HepG2 (cell line): Measurements from ENCODE around the gene KXD1. TPM values are rescaled to one million over a fixed set of nuclear protein-coding genes. Genes with fewer than 3 reads are reported as not detected.
A peak's percentile ranks its signal among the peaks of the same experiment; 100 is the strongest.

Source experiments
- CBX1 ChIP-seq: IDR thresholded peaks from one replicate; pipeline ENCODE4 v1.6.1; 2016; ENCODE audit warnings: antibody characterized with exemption, low read depth
- CSRNP2 ChIP-seq: sonication (generic); formaldehyde crosslinking; conservative IDR thresholded peaks from 2 replicates; pipeline ENCODE4 v1.8.0; 2022; ENCODE audit warnings: low read depth, missing genetic modification reagents
- EEA1 ChIP-seq: sonication (generic); formaldehyde crosslinking; IDR thresholded peaks from 2 replicates; pipeline ENCODE4 v1.5.1; 2020; ENCODE audit warnings: mild to moderate bottlenecking, missing genetic modification reagents, borderline replicate concordance
- EHMT2 ChIP-seq: fragments of 200-600 bp; sonication (generic); IDR thresholded peaks from 2 replicates; pipeline ENCODE4 v1.7.0; 2017; ENCODE audit warnings: antibody characterized with exemption, low read depth, low read length, borderline replicate concordance
- ETV5 ChIP-seq: IDR thresholded peaks from 2 replicates; pipeline ENCODE4 v1.6.1; 2018; ENCODE audit warnings: missing biosample characterization, missing genetic modification reagents, inconsistent platforms, borderline replicate concordance
- FOSL1 ChIP-seq: sonication (generic); formaldehyde crosslinking; IDR thresholded peaks from 2 replicates; pipeline ENCODE4 v1.9.0; 2021; ENCODE audit warnings: missing genetic modification reagents, borderline replicate concordance
- FOXA1 ChIP-seq, 2 experiments: fragments of 450-650 bp in 1 of 2; sonication (generic) in 1 of 2; formaldehyde crosslinking in 1 of 2; IDR thresholded peaks; 2 replicates each; pipeline versions ENCODE4 v1.4.0 to v1.6.1; 2016 to 2020; ENCODE audit warnings: missing genetic modification reagents in 1 of 2
- GPN1 ChIP-seq: sonication (generic); formaldehyde crosslinking; IDR thresholded peaks from 2 replicates; pipeline ENCODE4 v1.5.1; 2020; ENCODE audit warnings: missing genetic modification reagents, borderline replicate concordance
- MBNL3 ChIP-seq: fragments of 250-450 bp; sonication (Bioruptor Pico); conservative IDR thresholded peaks from 2 replicates; pipeline ENCODE4 v1.8.0; 2022; ENCODE audit warnings: mild to moderate bottlenecking, inconsistent platforms
- NR2F2 ChIP-seq: IDR thresholded peaks from 2 replicates; pipeline ENCODE4 v1.6.1; 2012; ENCODE audit warnings: low read depth, inconsistent platforms, borderline replicate concordance
- POLR2AphosphoS2 ChIP-seq: IDR thresholded peaks from 2 replicates; pipeline ENCODE4 v1.6.1; 2011; ENCODE audit warnings: low read depth, low read length, improper control_type of control experiment
- PRMT3 ChIP-seq: sonication (generic); formaldehyde crosslinking; IDR thresholded peaks from 2 replicates; pipeline ENCODE4 v1.8.1; 2022; ENCODE audit warnings: low read depth, mild to moderate bottlenecking, moderate library complexity, missing genetic modification reagents, borderline replicate concordance
- RFXANK ChIP-seq: IDR thresholded peaks from 2 replicates; pipeline ENCODE4 v1.6.1; 2016
- STAT5B ChIP-seq: sonication (generic); formaldehyde crosslinking; IDR thresholded peaks from 2 replicates; pipeline ENCODE4 v1.4.0; 2020; ENCODE audit warnings: missing genetic modification reagents
- TCF12 ChIP-seq, 2 experiments: fragments of 450-650 bp in 1 of 2; sonication (generic) in 1 of 2; formaldehyde crosslinking in 1 of 2; IDR thresholded peaks; 2 replicates each; pipeline versions ENCODE4 v1.6.1 to v1.8.0; 2017 to 2022; ENCODE audit warnings: antibody characterized with exemption in 1 of 2, mild to moderate bottlenecking in 1 of 2, missing genetic modification reagents in 1 of 2, moderate library complexity in 1 of 2
- ZFP36L2 ChIP-seq: sonication (generic); formaldehyde crosslinking; IDR thresholded peaks from 2 replicates; pipeline ENCODE4 v1.4.0; 2020; ENCODE audit warnings: missing genetic modification reagents
- ZNF691 ChIP-seq: sonication (generic); formaldehyde crosslinking; IDR thresholded peaks from 2 replicates; pipeline ENCODE4 v1.4.0; 2020; ENCODE audit warnings: missing genetic modification reagents, low read depth, mild to moderate bottlenecking, borderline replicate concordance
- ZNF746 ChIP-seq: sonication (generic); formaldehyde crosslinking; IDR thresholded peaks from 2 replicates; pipeline ENCODE4 v1.8.0; 2022; ENCODE audit warnings: mild to moderate bottlenecking, missing genetic modification reagents
- polyA plus RNA-seq, 8 experiments: library from polyadenylated mRNA; depleted of rRNA in 3 of 8; stranded (reverse) in 7 of 8; unstranded in 1 of 8; fragments of >200 nt; fragmentation: Illumina TruSeq in 4 of 8; extraction: Trizol in 4 of 8; gene quantifications; 2 replicates each; pipeline versions ENCODE4 v1.2.1 to v1.2.3, GENCODE V29; 2011 to 2016; ENCODE audit warnings: low read depth in 4 of 8, missing spikeins in 1 of 8, mixed read lengths in 1 of 8; ENCODE audit not compliant: insufficient read depth in 1 of 8
- total RNA-seq, 5 experiments: library from RNA; depleted of rRNA; stranded (reverse); fragments of >200 nt; fragmentation: Illumina TruSeq; extraction: Trizol; gene quantifications; 2 replicates each; pipeline ENCODE4 v1.2.3, GENCODE V29; 2016; ENCODE audit warnings: low read depth in 1 of 5
- TF ChIP-seq, protein P1 (sequence below): sonication (generic); formaldehyde crosslinking; IDR thresholded peaks from 2 replicates; pipeline ENCODE4 v1.5.1; 2020; ENCODE audit warnings: missing genetic modification reagents, mild to moderate bottlenecking, borderline replicate concordance
- TF ChIP-seq, protein P2 (sequence below): sonication (generic); formaldehyde crosslinking; IDR thresholded peaks from 2 replicates; pipeline ENCODE4 v1.8.1; 2023; ENCODE audit warnings: missing genetic modification reagents, inconsistent platforms, borderline replicate concordance
- TF ChIP-seq, protein P3 (sequence below): sonication (generic); formaldehyde crosslinking; IDR thresholded peaks from 2 replicates; pipeline ENCODE4 v1.8.1; 2022; ENCODE audit warnings: mild to moderate bottlenecking, missing genetic modification reagents
- TF ChIP-seq, protein P4 (sequence below): sonication (generic); formaldehyde crosslinking; IDR thresholded peaks from 2 replicates; pipeline ENCODE4 v1.8.1; 2023; ENCODE audit warnings: mild to moderate bottlenecking, missing genetic modification reagents

KXD1 gene
- total and polyA plus RNA-seq, 2 of the 13 experiments (the other 11 are each of a cell fraction or from before 2014, with no cell fraction given): 44.6 to 143 TPM

GRCh38 chr19:18589380-18590272 is 32.0 kb downstream of the KXD1 start (continued):
- TF ChIP-seq MBNL3 (no peak), GPN1 (CRISPR knock-in tag) (no peak), ZFP36L2 (CRISPR knock-in tag) (no peak), CBX1 (peak; percentile 52), ETV5 (CRISPR knock-in tag) (no peak), POLR2AphosphoS2 (no peak), EEA1 (CRISPR knock-in tag) (peak; percentile 95), FOXA1 (IDR thresholded peaks at IDR 0.05) (no peak), FOXA1 (CRISPR knock-in tag; IDR thresholded peaks at IDR 0.05) (0 out of 2 replicates have a peak, but pooled peaks have one; percentile 44), TCF12 (IDR thresholded peaks at IDR 0.05) (no peak), TCF12 (CRISPR knock-in tag; IDR thresholded peaks at IDR 0.05) (no peak), CSRNP2 (CRISPR knock-in tag) (no peak), EHMT2 (no peak), FOSL1 (CRISPR knock-in tag) (peak; percentile 42; the same call in 1 of the 2 replicates), ZNF746 (CRISPR knock-in tag) (peak; percentile 52; the same call in 1 of the 2 replicates), STAT5B (no peak), PRMT3 (CRISPR knock-in tag) (peak; percentile 88; the same call in 1 of the 2 replicates), RFXANK (CRISPR knock-in tag) (no peak), ZNF691 (peak; percentile 64; the same call in 1 of the 2 replicates), NR2F2 (0 out of 2 replicates have a peak, but pooled peaks have one; percentile 22)
- TF ChIP-seq, protein P1, sequence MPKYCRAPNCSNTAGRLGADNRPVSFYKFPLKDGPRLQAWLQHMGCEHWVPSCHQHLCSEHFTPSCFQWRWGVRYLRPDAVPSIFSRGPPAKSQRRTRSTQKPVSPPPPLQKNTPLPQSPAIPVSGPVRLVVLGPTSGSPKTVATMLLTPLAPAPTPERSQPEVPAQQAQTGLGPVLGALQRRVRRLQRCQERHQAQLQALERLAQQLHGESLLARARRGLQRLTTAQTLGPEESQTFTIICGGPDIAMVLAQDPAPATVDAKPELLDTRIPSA (CRISPR knock-in tag): peak; percentile 98; the same call in 1 of the 2 replicates
- TF ChIP-seq, protein P2, sequence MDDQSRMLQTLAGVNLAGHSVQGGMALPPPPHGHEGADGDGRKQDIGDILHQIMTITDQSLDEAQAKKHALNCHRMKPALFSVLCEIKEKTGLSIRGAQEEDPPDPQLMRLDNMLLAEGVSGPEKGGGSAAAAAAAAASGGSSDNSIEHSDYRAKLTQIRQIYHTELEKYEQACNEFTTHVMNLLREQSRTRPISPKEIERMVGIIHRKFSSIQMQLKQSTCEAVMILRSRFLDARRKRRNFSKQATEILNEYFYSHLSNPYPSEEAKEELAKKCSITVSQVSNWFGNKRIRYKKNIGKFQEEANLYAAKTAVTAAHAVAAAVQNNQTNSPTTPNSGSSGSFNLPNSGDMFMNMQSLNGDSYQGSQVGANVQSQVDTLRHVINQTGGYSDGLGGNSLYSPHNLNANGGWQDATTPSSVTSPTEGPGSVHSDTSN (CRISPR knock-in tag): peak; percentile 77; the same call in 1 of the 2 replicates
- TF ChIP-seq, protein P3, sequence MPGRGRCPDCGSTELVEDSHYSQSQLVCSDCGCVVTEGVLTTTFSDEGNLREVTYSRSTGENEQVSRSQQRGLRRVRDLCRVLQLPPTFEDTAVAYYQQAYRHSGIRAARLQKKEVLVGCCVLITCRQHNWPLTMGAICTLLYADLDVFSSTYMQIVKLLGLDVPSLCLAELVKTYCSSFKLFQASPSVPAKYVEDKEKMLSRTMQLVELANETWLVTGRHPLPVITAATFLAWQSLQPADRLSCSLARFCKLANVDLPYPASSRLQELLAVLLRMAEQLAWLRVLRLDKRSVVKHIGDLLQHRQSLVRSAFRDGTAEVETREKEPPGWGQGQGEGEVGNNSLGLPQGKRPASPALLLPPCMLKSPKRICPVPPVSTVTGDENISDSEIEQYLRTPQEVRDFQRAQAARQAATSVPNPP (CRISPR knock-in tag): peak; percentile 68
- TF ChIP-seq, protein P4, sequence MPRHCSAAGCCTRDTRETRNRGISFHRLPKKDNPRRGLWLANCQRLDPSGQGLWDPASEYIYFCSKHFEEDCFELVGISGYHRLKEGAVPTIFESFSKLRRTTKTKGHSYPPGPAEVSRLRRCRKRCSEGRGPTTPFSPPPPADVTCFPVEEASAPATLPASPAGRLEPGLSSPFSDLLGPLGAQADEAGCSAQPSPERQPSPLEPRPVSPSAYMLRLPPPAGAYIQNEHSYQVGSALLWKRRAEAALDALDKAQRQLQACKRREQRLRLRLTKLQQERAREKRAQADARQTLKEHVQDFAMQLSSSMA (CRISPR knock-in tag): peak; percentile 83; the same call in 1 of the 2 replicates
